Raji (cell line): ENCODE results near the gene CA10.

Experiments
- POLR2A ChIP-seq: IDR thresholded peaks from 2 replicates; pipeline ENCODE4 v1.6.1; 2011; ENCODE audit warnings: low read depth, low read length, control low read depth; ENCODE audit not compliant: insufficient read depth

Gene CA10

GRCh38 chr17:51814521-51814920, 344.0 kb downstream of the CA10 start:
- TF ChIP-seq POLR2A: no peak

GRCh38 chr17:51813784-51814174, 344.7 kb downstream of the CA10 start:
- TF ChIP-seq POLR2A: no peak

GRCh38 chr17:51813140-51813783, 345.3 kb downstream of the CA10 start:
- TF ChIP-seq POLR2A: no peak

- TF ChIP-seq POLR2A: no peak
These were observed 351.1 kb downstream of the CA10 start for GRCh38 chr17:51807460-51807859.

- no peak for TF ChIP-seq POLR2A
These were observed 352.7 kb downstream of the CA10 start for GRCh38 chr17:51805765-51806164.

GRCh38 chr17:51805185-51805584, 353.3 kb downstream of the CA10 start:
- TF ChIP-seq POLR2A: no peak

GRCh38 chr17:51803161-51803560, 355.4 kb downstream of the CA10 start:
- TF ChIP-seq POLR2A: no peak

GRCh38 chr17:51802544-51802943, 356.0 kb downstream of the CA10 start:
- no peak for TF ChIP-seq POLR2A

GRCh38 chr17:51801626-51802025, 356.9 kb downstream of the CA10 start:
- no peak for TF ChIP-seq POLR2A

- TF ChIP-seq POLR2A: no peak
These were observed 358.5 kb downstream of the CA10 start for GRCh38 chr17:51799981-51800380.

GRCh38 chr17:51799240-51799639, 359.3 kb downstream of the CA10 start:
- TF ChIP-seq POLR2A: no peak

GRCh38 chr17:51797150-51797549, 361.4 kb downstream of the CA10 start:
- TF ChIP-seq POLR2A: no peak

GRCh38 chr17:51796026-51796425, 362.5 kb downstream of the CA10 start:
- TF ChIP-seq POLR2A: no peak

- TF ChIP-seq POLR2A: no peak
These were observed 363.1 kb downstream of the CA10 start for GRCh38 chr17:51795401-51795800.

GRCh38 chr17:51794466-51794865, 364.0 kb downstream of the CA10 start:
- no peak for TF ChIP-seq POLR2A

- TF ChIP-seq POLR2A: no peak
These were observed 364.8 kb downstream of the CA10 start for GRCh38 chr17:51793686-51794085.

- TF ChIP-seq POLR2A: no peak
These were observed 379.7 kb downstream of the CA10 start for GRCh38 chr17:51778842-51779241.
